ENCODE results near the gene SRSF12.

The SRSF12 gene

DNA sequence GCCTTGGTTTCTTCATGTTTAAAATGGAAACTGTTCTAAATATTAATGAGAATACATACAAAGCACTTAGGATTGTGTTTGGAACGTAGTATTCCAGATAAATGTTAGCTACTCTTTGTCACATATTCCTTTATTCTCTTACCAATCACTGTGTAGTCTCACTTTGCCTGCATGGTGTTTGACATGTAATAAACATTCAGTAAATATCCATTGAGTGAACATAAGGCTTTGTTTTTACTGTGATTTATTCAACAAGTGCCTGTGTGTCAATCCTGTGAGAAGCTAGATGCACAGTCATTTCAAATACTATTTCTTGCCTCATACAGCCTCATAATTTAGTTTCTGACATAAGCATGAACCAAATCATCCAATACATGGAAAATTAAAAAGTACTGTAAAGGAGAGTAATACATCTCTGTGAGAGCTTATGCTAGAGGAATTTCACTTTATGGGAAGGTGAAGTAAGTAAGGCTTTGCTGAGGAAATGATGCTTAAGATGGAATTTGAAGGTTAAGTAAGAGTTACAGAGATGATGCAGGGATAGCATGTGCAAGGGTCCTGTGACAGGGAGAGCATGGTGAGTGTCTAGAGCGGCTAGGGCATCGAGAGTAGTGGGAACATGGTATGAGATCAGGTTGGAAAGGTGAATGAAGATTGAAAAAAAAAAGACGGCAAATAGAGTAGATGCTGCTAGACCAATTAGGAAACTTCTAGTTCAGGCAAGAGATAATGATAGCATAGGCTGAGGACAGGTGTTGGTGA is 42.6 kb upstream of the SRSF12 start:
- TF ChIP-seq, protein P1, sequence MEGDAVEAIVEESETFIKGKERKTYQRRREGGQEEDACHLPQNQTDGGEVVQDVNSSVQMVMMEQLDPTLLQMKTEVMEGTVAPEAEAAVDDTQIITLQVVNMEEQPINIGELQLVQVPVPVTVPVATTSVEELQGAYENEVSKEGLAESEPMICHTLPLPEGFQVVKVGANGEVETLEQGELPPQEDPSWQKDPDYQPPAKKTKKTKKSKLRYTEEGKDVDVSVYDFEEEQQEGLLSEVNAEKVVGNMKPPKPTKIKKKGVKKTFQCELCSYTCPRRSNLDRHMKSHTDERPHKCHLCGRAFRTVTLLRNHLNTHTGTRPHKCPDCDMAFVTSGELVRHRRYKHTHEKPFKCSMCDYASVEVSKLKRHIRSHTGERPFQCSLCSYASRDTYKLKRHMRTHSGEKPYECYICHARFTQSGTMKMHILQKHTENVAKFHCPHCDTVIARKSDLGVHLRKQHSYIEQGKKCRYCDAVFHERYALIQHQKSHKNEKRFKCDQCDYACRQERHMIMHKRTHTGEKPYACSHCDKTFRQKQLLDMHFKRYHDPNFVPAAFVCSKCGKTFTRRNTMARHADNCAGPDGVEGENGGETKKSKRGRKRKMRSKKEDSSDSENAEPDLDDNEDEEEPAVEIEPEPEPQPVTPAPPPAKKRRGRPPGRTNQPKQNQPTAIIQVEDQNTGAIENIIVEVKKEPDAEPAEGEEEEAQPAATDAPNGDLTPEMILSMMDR (IDR thresholded peaks at IDR 0.05; ENCODE audit: low read length), result no peak
- TF ChIP-seq EZH2phosphoT487 (IDR thresholded peaks at IDR 0.05; ENCODE audit: low read length), result no peak
- TF ChIP-seq EZH2 (optimal IDR thresholded peaks at IDR 0.05; ENCODE audit: low read depth, low read length), result no peak
- H3K36me3 ChIP-seq (replicated peaks; ENCODE audit: insufficient read depth, low read length), result peaks cover 10% of the 10 kb centered on the region; the same call in 1 of the 2 replicates

DNA sequence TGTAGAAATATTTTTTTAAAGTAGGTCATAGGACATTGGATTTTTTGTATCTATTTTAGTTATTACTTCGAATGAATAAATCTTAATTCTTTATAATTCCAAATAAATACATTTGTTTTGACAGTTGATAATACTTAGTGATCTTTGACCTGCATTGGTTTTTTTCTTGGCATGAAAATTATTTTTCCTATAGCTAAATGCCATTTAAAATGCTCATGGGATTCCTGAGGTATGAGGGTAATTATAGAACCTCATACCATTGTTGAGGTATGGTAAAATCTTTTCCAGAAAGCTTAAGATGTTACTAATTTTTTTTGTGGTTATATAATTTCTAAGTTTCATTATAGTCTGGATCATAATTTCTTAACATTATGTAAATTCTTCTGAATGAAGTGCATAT is 36.3 kb upstream of the SRSF12 start:
- TF ChIP-seq, protein P1 (IDR thresholded peaks at IDR 0.05; ENCODE audit: low read length), result no peak
- TF ChIP-seq EZH2phosphoT487 (IDR thresholded peaks at IDR 0.05; ENCODE audit: low read length), result no peak
- no peak for TF ChIP-seq EZH2 (optimal IDR thresholded peaks at IDR 0.05; ENCODE audit: low read depth, low read length)
- Histone ChIP-seq H3K9me3 (replicated peaks; ENCODE audit: insufficient read depth, low read length) (no peaks in the 10 kb centered on the region), H2AFZ (ENCODE audit: low read length) (no peak overlapping the region), H3K4me1 (ENCODE audit: low read length) (0 out of 2 replicates have a peak, but pooled peaks cover 4% of the 10 kb centered on the region), H3K27ac (ENCODE audit: low read length) (no peak overlapping the region), H4K20me1 (ENCODE audit: insufficient read depth, low read length) (no peaks in the 10 kb centered on the region), H3K4me3 (ENCODE audit: low read length) (no peak overlapping the region), H3K9ac (ENCODE audit: low read length) (no peak overlapping the region), H3K9me2 (replicated peaks; ENCODE audit: insufficient read depth, low read length) (no peaks in the 10 kb centered on the region), H3K36me3 (replicated peaks; ENCODE audit: insufficient read depth, low read length) (peaks cover 20% of the 10 kb centered on the region; the same call in 1 of the 2 replicates), H3K79me2 (ENCODE audit: low read length) (peaks cover 91% of the 10 kb centered on the region), H3K4me2 (ENCODE audit: low read depth, low read length) (no peak overlapping the region), H3F3A (ENCODE audit: insufficient read depth, low read length) (no peaks in the 10 kb centered on the region), H3K27me3 (replicated peaks; ENCODE audit: insufficient read depth, low read length) (no peaks in the 10 kb centered on the region)
- DNase-seq, result no peak

More for the DNA sequence above, 42.6 kb upstream of the SRSF12 start:
- no peak for DNase-seq
- no peaks in the 10 kb centered on the region for H3F3A ChIP-seq (ENCODE audit: insufficient read depth, low read length)
- H4K20me1 ChIP-seq (ENCODE audit: insufficient read depth, low read length), result no peaks in the 10 kb centered on the region
- no peaks in the 10 kb centered on the region for H3K4me1 ChIP-seq (ENCODE audit: low read length)
- H3K4me3 ChIP-seq (ENCODE audit: low read length), result no peak overlapping the region
- no peak overlapping the region for H3K27ac ChIP-seq (ENCODE audit: low read length)
- no peaks in the 10 kb centered on the region for H3K9me2 ChIP-seq (replicated peaks; ENCODE audit: insufficient read depth, low read length)
- no peaks in the 10 kb centered on the region for H3K27me3 ChIP-seq (replicated peaks; ENCODE audit: insufficient read depth, low read length)
- H3K9me3 ChIP-seq (replicated peaks; ENCODE audit: insufficient read depth, low read length), result no peaks in the 10 kb centered on the region
- peaks cover 36% of the 10 kb centered on the region for H3K79me2 ChIP-seq (ENCODE audit: low read length)
- no peak overlapping the region for H2AFZ ChIP-seq (ENCODE audit: low read length)
- H3K4me2 ChIP-seq (ENCODE audit: low read depth, low read length), result no peak overlapping the region
- H3K9ac ChIP-seq (ENCODE audit: low read length), result no peak overlapping the region

DNA sequence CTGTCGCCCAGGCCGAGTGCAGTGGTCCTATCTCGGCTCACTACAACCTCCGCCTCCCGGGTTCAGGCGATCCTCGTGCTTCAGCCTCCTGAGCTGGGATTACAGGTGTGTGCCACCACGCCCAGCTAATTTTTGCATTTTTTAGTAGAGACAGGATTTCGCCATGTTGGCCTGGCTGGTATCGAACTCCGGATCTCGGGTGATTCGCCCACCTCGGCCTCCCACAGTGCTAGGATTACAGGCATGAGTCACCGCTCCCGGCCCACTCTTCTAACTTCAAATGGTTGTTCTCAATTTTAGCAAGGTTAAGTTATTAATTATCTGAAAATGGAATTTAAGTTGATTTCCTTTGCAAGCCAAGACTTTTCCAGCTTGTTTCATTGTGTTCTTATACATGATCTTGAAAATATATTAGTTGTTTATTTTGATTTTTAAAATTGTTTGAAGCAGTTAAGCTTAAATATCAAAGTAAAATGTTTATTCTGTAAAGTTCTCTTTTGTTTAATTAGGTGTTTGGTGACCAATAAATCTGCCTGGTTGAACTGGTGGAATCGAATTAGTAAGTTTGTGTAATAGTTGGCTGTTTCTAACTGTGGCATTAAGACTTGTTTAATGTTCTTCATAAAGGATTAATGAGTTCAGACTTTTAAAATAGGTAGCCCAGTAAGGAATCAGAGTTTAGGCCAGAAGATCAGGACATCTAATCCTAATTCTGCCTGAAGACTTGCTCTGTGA is 30.3 kb upstream of the SRSF12 start:
- Histone ChIP-seq H3F3A (ENCODE audit: insufficient read depth, low read length) (peaks cover 19% of the 10 kb centered on the region; the same call in 1 of the 2 replicates), H3K36me3 (replicated peaks; ENCODE audit: insufficient read depth, low read length) (peaks cover 5% of the 10 kb centered on the region; the same call in 1 of the 2 replicates), H3K9ac (ENCODE audit: low read length) (no peak overlapping the region), H3K9me2 (replicated peaks; ENCODE audit: insufficient read depth, low read length) (no peaks in the 10 kb centered on the region), H3K27ac (ENCODE audit: low read length) (no peak overlapping the region), H4K20me1 (ENCODE audit: insufficient read depth, low read length) (no peaks in the 10 kb centered on the region), H3K9me3 (replicated peaks; ENCODE audit: insufficient read depth, low read length) (no peaks in the 10 kb centered on the region), H3K4me3 (ENCODE audit: low read length) (no peak overlapping the region), H3K27me3 (replicated peaks; ENCODE audit: insufficient read depth, low read length) (no peaks in the 10 kb centered on the region), H3K4me1 (ENCODE audit: low read length) (peaks cover 22% of the 10 kb centered on the region), H3K4me2 (ENCODE audit: low read depth, low read length) (peak overlapping the region; percentile 33; the same call in 1 of the 2 replicates), H2AFZ (ENCODE audit: low read length) (no peak overlapping the region), H3K79me2 (ENCODE audit: low read length) (peaks cover 79% of the 10 kb centered on the region)
- no peak for DNase-seq
- TF ChIP-seq EZH2phosphoT487 (IDR thresholded peaks at IDR 0.05; ENCODE audit: low read length), result no peak
- TF ChIP-seq, protein P1 (IDR thresholded peaks at IDR 0.05; ENCODE audit: low read length), result no peak
- TF ChIP-seq EZH2 (optimal IDR thresholded peaks at IDR 0.05; ENCODE audit: low read depth, low read length), result no peak

Measured in MM.1S (cell line).